Activated T-cell treated with anti-CD3 and anti-CD28 coated beads for 24 hours (primary cell): ENCODE results near the gene ARHGAP8.
"Not testable (repeated sequence)": the region's sequence is repeated elsewhere in the genome, so short reads cannot be mapped to it uniquely, and the experiment has no call there.

Experiments
- DNase-seq: peaks from one replicate; pipeline ENCODE4 v3.0.0-alpha.2; 2020; ENCODE audit warnings: low read depth

Gene ARHGAP8

GRCh38 chr22:44773082-44773481, 20.7 kb downstream of the ARHGAP8 start:
- no peak for DNase-seq

GRCh38 chr22:44775862-44776261, 23.5 kb downstream of the ARHGAP8 start:
- DNase-seq, result no peak

- DNase-seq, result no peak
Observed at GRCh38 chr22:44776605-44777363, 24.4 kb downstream of the ARHGAP8 start.

GRCh38 chr22:44777364-44777755, 25.0 kb downstream of the ARHGAP8 start:
- no peak for DNase-seq

- DNase-seq, result no peak
Observed at GRCh38 chr22:44780876-44781449, 28.6 kb downstream of the ARHGAP8 start.

- no peak for DNase-seq
Observed at GRCh38 chr22:44782363-44782963, 30.1 kb downstream of the ARHGAP8 start.

GRCh38 chr22:44783091-44783490, 30.7 kb downstream of the ARHGAP8 start:
- no peak for DNase-seq

- DNase-seq, result no peak
Observed at GRCh38 chr22:44783581-44783980, 31.2 kb downstream of the ARHGAP8 start.

- DNase-seq, result no peak
Observed at GRCh38 chr22:44786136-44786535, 33.8 kb downstream of the ARHGAP8 start.

- DNase-seq, result no peak
Observed at GRCh38 chr22:44786610-44787009, 34.2 kb downstream of the ARHGAP8 start.

- DNase-seq, result no peak
Observed at GRCh38 chr22:44787832-44788231, 35.5 kb downstream of the ARHGAP8 start.

- DNase-seq, result no peak
Observed at GRCh38 chr22:44793106-44793505, 40.7 kb downstream of the ARHGAP8 start.

- DNase-seq, result no peak
Observed at GRCh38 chr22:44793506-44794172, 41.3 kb downstream of the ARHGAP8 start.

- no peak for DNase-seq
Observed at GRCh38 chr22:44795701-44796630, 43.6 kb downstream of the ARHGAP8 start.

GRCh38 chr22:44797181-44797725, 44.9 kb downstream of the ARHGAP8 start:
- no peak for DNase-seq

- DNase-seq, result no peak
Observed at GRCh38 chr22:44799077-44799945, 46.9 kb downstream of the ARHGAP8 start.

GRCh38 chr22:44799946-44800634, 47.7 kb downstream of the ARHGAP8 start:
- DNase-seq, result not testable (repeated sequence)

- DNase-seq, result no peak
Observed at GRCh38 chr22:44801476-44801875, 49.1 kb downstream of the ARHGAP8 start.

GRCh38 chr22:44802071-44802700, 49.8 kb downstream of the ARHGAP8 start:
- no peak for DNase-seq
